Chondrocyte (in vitro differentiated cells): ENCODE results near the gene AHNAK. TPM values are rescaled to one million over a fixed set of nuclear protein-coding genes. Genes with fewer than 3 reads are reported as not detected.

Experiments
- DNase-seq: peaks from one replicate; pipeline ENCODE4 v3.0.0; 2021; ENCODE audit warnings: mixed read lengths, low spot score
- H3K27ac Mint-ChIP-seq: one replicate; pipeline ENCODE4 v1.8.0; 2021; ENCODE audit warnings: mild to moderate bottlenecking, moderate library complexity, mixed read lengths; ENCODE audit not compliant: unreplicated experiment
- H3K27me3 Mint-ChIP-seq: 2 replicates; pipeline ENCODE4 v1.8.0; 2021; ENCODE audit warnings: low read depth, mixed read lengths
- H3K36me3 Mint-ChIP-seq: 2 replicates; pipeline ENCODE4 v1.8.0; 2021; ENCODE audit warnings: low read depth, mixed read lengths
- H3K4me1 Mint-ChIP-seq: 2 replicates; pipeline ENCODE4 v1.8.0; 2021; ENCODE audit warnings: low read depth, mild to moderate bottlenecking, mixed read lengths
- H3K4me3 Mint-ChIP-seq: one replicate; pipeline ENCODE4 v1.8.0; 2021; ENCODE audit warnings: mild to moderate bottlenecking, moderate library complexity, mixed read lengths; ENCODE audit not compliant: unreplicated experiment
- H3K9me3 Mint-ChIP-seq: 2 replicates; pipeline ENCODE4 v1.8.0; 2021; ENCODE audit warnings: low read depth, mixed read lengths
- total RNA-seq: library from RNA; stranded (reverse); gene quantifications from 3 replicates; pipeline ENCODE4 v1.2.1, GENCODE V29; 2021
- TF ChIP-seq, protein P1 (sequence below): fragments of 200-600 bp; sonication (generic); IDR thresholded peaks from 2 replicates; pipeline ENCODE4 v1.5.0; 2021; ENCODE audit warnings: antibody characterized with exemption, mild to moderate bottlenecking, moderate library complexity

The AHNAK gene
- total RNA-seq, 1 donor from 2014 or later: 514 TPM

DNA sequence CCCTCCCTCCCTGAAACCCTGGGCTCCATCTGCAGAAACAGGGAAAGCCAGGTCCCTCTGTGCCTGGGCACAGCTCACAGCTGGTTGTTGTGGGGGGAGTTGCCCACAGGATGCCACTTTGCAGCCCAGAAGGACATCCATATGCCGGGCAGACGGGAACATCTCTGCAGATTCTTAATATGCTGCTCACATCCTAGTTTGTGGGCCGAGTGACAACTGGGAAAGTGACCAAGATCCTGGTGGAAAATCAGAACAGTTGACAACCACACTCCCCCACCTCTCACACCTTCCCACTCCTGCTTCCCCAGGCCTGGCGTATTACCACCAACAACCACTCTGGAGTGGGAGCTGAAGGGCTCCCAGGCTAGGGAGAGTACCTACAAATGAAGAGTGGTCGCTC lies 135.1 kb downstream of the AHNAK start:
- Mint-ChIP-seq H3K9me3 (no peaks in the 10 kb centered on the region), H3K27ac (no peak overlapping the region), H3K36me3 (no peaks in the 10 kb centered on the region), H3K4me3 (no peak overlapping the region), H3K4me1 (no peaks in the 10 kb centered on the region), H3K27me3 (peaks cover 2% of the 10 kb centered on the region)
- TF ChIP-seq, protein P1, sequence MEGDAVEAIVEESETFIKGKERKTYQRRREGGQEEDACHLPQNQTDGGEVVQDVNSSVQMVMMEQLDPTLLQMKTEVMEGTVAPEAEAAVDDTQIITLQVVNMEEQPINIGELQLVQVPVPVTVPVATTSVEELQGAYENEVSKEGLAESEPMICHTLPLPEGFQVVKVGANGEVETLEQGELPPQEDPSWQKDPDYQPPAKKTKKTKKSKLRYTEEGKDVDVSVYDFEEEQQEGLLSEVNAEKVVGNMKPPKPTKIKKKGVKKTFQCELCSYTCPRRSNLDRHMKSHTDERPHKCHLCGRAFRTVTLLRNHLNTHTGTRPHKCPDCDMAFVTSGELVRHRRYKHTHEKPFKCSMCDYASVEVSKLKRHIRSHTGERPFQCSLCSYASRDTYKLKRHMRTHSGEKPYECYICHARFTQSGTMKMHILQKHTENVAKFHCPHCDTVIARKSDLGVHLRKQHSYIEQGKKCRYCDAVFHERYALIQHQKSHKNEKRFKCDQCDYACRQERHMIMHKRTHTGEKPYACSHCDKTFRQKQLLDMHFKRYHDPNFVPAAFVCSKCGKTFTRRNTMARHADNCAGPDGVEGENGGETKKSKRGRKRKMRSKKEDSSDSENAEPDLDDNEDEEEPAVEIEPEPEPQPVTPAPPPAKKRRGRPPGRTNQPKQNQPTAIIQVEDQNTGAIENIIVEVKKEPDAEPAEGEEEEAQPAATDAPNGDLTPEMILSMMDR: no peak
- DNase-seq: no peak

DNA sequence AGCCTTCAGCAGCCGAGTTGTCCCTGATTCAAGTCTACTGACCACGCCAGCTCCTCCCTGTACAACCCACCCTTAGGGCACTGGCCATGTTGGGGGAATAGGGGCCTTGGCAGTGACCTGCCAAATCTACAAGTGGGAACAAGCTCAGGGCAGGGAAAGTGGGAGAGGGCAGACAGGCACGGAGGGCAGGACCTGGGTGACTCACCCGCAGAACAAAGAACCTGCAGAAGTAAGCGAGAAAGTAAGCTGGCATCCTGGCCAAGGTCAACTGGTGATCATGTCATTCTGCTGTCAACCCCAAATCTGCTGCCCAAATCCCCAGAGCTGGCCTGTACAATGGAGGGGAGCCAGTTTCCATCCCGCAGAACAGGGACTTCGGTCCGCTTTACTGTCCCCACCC lies 135.6 kb downstream of the AHNAK start:
- Mint-ChIP-seq H3K27ac (no peak overlapping the region), H3K4me3 (no peak overlapping the region), H3K9me3 (no peaks in the 10 kb centered on the region), H3K27me3 (no peaks in the 10 kb centered on the region), H3K36me3 (no peaks in the 10 kb centered on the region), H3K4me1 (no peaks in the 10 kb centered on the region)
- DNase-seq: no peak
- TF ChIP-seq, protein P1: no peak

DNA sequence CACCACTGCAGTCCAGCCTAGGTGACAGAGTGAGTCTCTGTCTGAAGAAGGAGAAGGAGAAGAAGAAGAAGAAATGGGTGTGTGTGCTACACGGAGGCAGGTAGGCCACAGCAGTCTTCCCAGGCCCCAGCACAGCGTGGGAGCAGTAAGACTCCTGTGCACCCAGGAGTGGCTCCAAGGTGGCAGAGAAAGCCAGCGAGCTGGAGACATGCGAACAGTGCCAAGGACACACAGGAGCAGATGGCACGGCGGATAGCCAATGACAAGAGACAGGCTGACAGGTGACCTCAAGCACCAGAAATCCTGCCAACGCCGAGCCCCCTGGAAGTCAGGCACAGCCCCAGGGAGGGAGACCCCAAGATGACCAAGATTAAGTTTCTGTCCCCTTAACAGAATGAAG lies 136.8 kb downstream of the AHNAK start:
- DNase-seq: no peak
- H3K27me3 Mint-ChIP-seq: peaks cover 2% of the 10 kb centered on the region

DNA sequence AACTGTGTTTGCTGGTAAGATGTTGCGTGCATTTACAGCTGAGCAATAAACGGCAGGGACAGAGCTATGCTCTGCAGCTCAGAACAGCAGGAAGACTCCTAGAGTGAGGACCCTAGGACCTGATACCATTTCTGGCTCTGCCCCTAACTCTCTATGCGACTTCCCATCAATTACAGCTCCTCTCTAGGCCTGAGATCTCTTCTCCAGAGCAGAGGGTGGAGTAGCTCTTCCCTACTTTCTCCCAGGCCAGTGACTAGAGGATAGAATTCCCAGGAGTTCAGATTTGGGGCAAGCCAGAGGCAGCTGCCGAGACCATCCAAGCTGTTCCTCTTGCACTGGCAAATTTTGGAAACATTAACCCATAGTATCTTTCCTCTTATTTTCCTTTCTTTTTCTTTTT lies 140.6 kb downstream of the AHNAK start:
- no peaks in the 10 kb centered on the region for H3K9me3 Mint-ChIP-seq
- H3K27me3 Mint-ChIP-seq: peaks cover 2% of the 10 kb centered on the region
- DNase-seq: no peak
- H3K4me3 Mint-ChIP-seq: no peak overlapping the region
- TF ChIP-seq, protein P1: no peak
- H3K36me3 Mint-ChIP-seq: no peaks in the 10 kb centered on the region
- H3K27ac Mint-ChIP-seq: no peak overlapping the region
- peaks cover 23% of the 10 kb centered on the region for H3K4me1 Mint-ChIP-seq

More for the DNA sequence above, 136.8 kb downstream of the AHNAK start:
- Mint-ChIP-seq H3K27ac (no peak overlapping the region), H3K4me3 (no peak overlapping the region), H3K36me3 (no peaks in the 10 kb centered on the region), H3K9me3 (no peaks in the 10 kb centered on the region), H3K4me1 (no peaks in the 10 kb centered on the region)
- TF ChIP-seq, protein P1: no peak

DNA sequence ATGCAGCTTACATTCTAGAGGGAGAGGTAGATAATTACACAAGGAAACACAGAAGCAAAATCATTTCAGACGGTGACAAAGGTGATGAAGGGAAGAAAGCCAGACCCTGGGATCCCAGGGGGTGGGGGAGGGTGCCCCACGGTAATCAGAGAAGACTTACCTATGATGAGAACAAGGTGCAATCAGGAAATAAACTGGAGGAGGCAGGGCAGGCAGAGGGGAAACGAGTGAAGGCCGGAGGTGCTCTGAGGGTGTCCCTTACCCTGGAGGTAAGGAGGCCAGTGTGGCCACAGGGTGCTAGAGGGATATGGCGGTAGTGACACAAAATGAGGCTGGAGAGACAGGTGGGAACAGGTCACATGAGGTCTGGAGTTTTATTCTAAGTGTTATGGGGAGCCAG lies 141.7 kb downstream of the AHNAK start:
- Mint-ChIP-seq H3K4me3 (no peak overlapping the region), H3K27me3 (peaks cover 2% of the 10 kb centered on the region), H3K27ac (no peak overlapping the region), H3K9me3 (no peaks in the 10 kb centered on the region), H3K36me3 (no peaks in the 10 kb centered on the region), H3K4me1 (peaks cover 34% of the 10 kb centered on the region)
- TF ChIP-seq, protein P1: no peak
- no peak for DNase-seq
